HepG2 (cell line): ENCODE data around the gene PCBP1. TPM values are rescaled to one million over a fixed set of nuclear protein-coding genes. Genes with fewer than 3 reads are reported as not detected.

Experiments
- KDM5B ChIP-seq: sonication (generic); formaldehyde crosslinking; IDR thresholded peaks from 2 replicates; pipeline ENCODE4 v1.4.0; 2020; ENCODE audit warnings: missing genetic modification reagents, mild to moderate bottlenecking, borderline replicate concordance
- MBD4 ChIP-seq: IDR thresholded peaks from 2 replicates; pipeline ENCODE4 v1.6.1; 2012; ENCODE audit warnings: low read length, inconsistent platforms, borderline replicate concordance
- NKX3-1 ChIP-seq: sonication (generic); formaldehyde crosslinking; IDR thresholded peaks from 2 replicates; pipeline ENCODE4 v1.5.0; 2020; ENCODE audit warnings: missing genetic modification reagents
- RCOR2 ChIP-seq: IDR thresholded peaks from 2 replicates; pipeline ENCODE4 v1.6.1; 2016; ENCODE audit warnings: missing biosample characterization, missing genetic modification reagents
- SNAI1 ChIP-seq: sonication (generic); formaldehyde crosslinking; IDR thresholded peaks from 2 replicates; pipeline ENCODE4 v1.5.0; 2020; ENCODE audit warnings: mild to moderate bottlenecking, missing genetic modification reagents, borderline replicate concordance
- THYN1 ChIP-seq: sonication (generic); formaldehyde crosslinking; IDR thresholded peaks from 2 replicates; pipeline ENCODE4 v1.8.1; 2023; ENCODE audit warnings: low read depth, mild to moderate bottlenecking, moderate library complexity, missing genetic modification reagents, borderline replicate concordance
- ZBTB38 ChIP-seq: sonication (generic); formaldehyde crosslinking; IDR thresholded peaks from 2 replicates; pipeline ENCODE4 v1.5.1; 2020; ENCODE audit warnings: mild to moderate bottlenecking, missing genetic modification reagents
- ZKSCAN8 ChIP-seq: IDR thresholded peaks from 2 replicates; pipeline ENCODE4 v1.6.1; 2016; ENCODE audit warnings: borderline replicate concordance, missing genetic modification reagents, missing compliant biosample characterization
- ZNF224 ChIP-seq: sonication (generic); formaldehyde crosslinking; IDR thresholded peaks from 2 replicates; pipeline ENCODE4 v1.5.0; 2020; ENCODE audit warnings: mild to moderate bottlenecking, missing genetic modification reagents
- ZNF317 ChIP-seq: sonication (generic); formaldehyde crosslinking; IDR thresholded peaks from 2 replicates; pipeline ENCODE4 v1.5.0; 2020; ENCODE audit warnings: mild to moderate bottlenecking, missing genetic modification reagents
- ZNF496 ChIP-seq: sonication (generic); formaldehyde crosslinking; IDR thresholded peaks from 2 replicates; pipeline ENCODE4 v1.8.1; 2023; ENCODE audit warnings: mild to moderate bottlenecking, moderate library complexity, missing genetic modification reagents; ENCODE audit not compliant: insufficient replicate concordance
- ZNF546 ChIP-seq: sonication (generic); formaldehyde crosslinking; conservative IDR thresholded peaks from 2 replicates; pipeline ENCODE4 v1.8.1; 2023; ENCODE audit warnings: mild to moderate bottlenecking, missing genetic modification reagents
- ZNF614 ChIP-seq: IDR thresholded peaks from 2 replicates; pipeline ENCODE4 v1.6.1; 2018; ENCODE audit warnings: missing biosample characterization, missing genetic modification reagents, inconsistent platforms, borderline replicate concordance
- ZSCAN9 ChIP-seq: IDR thresholded peaks from 2 replicates; pipeline ENCODE4 v1.6.1; 2016; ENCODE audit warnings: borderline replicate concordance
- polyA plus RNA-seq, 8 experiments: library from polyadenylated mRNA; depleted of rRNA in 3 of 8; stranded (reverse) in 7 of 8; unstranded in 1 of 8; fragments of >200 nt; fragmentation: Illumina TruSeq in 4 of 8; extraction: Trizol in 4 of 8; gene quantifications; 2 replicates each; pipeline versions ENCODE4 v1.2.1 to v1.2.3, GENCODE V29; 2011 to 2016; ENCODE audit warnings: low read depth in 4 of 8, missing spikeins in 1 of 8, mixed read lengths in 1 of 8; ENCODE audit not compliant: insufficient read depth in 1 of 8
- total RNA-seq, 5 experiments: library from RNA; depleted of rRNA; stranded (reverse); fragments of >200 nt; fragmentation: Illumina TruSeq; extraction: Trizol; gene quantifications; 2 replicates each; pipeline ENCODE4 v1.2.3, GENCODE V29; 2016; ENCODE audit warnings: low read depth in 1 of 5
- TF ChIP-seq, protein P1 (sequence below): sonication (generic); formaldehyde crosslinking; conservative IDR thresholded peaks from 2 replicates; pipeline ENCODE4 v1.8.1; 2023; ENCODE audit warnings: missing genetic modification reagents
- TF ChIP-seq, protein P2 (sequence below): sonication (generic); formaldehyde crosslinking; IDR thresholded peaks from 2 replicates; pipeline ENCODE4 v1.5.0; 2020; ENCODE audit warnings: mild to moderate bottlenecking, low read depth, missing genetic modification reagents, borderline replicate concordance
- TF ChIP-seq, protein P3 (sequence below): sonication (generic); formaldehyde crosslinking; IDR thresholded peaks from 2 replicates; pipeline ENCODE4 v1.8.1; 2023; ENCODE audit warnings: mild to moderate bottlenecking, moderate library complexity, missing genetic modification reagents
- TF ChIP-seq, protein P4 (sequence below): sonication (generic); formaldehyde crosslinking; IDR thresholded peaks from 2 replicates; pipeline ENCODE4 v1.8.0; 2022; ENCODE audit warnings: missing genetic modification reagents, mild to moderate bottlenecking, moderate library complexity, borderline replicate concordance
- TF ChIP-seq, protein P5 (sequence below): sonication (generic); formaldehyde crosslinking; IDR thresholded peaks from 2 replicates; pipeline ENCODE4 v1.8.1; 2023; ENCODE audit warnings: mild to moderate bottlenecking, missing genetic modification reagents

The PCBP1 gene
- total and polyA plus RNA-seq, 2 of the 13 experiments (the other 11 are each of a cell fraction or from before 2014, with no cell fraction given), result 32.0 to 137 TPM

DNA sequence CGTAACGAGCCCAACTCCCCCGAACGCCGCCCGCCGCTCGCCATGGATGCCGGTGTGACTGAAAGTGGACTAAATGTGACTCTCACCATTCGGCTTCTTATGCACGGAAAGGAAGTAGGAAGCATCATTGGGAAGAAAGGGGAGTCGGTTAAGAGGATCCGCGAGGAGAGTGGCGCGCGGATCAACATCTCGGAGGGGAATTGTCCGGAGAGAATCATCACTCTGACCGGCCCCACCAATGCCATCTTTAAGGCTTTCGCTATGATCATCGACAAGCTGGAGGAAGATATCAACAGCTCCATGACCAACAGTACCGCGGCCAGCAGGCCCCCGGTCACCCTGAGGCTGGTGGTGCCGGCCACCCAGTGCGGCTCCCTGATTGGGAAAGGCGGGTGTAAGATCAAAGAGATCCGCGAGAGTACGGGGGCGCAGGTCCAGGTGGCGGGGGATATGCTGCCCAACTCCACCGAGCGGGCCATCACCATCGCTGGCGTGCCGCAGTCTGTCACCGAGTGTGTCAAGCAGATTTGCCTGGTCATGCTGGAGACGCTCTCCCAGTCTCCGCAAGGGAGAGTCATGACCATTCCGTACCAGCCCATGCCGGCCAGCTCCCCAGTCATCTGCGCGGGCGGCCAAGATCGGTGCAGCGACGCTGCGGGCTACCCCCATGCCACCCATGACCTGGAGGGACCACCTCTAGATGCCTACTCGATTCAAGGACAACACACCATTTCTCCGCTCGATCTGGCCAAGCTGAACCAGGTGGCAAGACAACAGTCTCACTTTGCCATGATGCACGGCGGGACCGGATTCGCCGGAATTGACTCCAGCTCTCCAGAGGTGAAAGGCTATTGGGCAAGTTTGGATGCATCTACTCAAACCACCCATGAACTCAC lies 673 bp downstream of the PCBP1 start (continued):
- TF ChIP-seq, protein P1, sequence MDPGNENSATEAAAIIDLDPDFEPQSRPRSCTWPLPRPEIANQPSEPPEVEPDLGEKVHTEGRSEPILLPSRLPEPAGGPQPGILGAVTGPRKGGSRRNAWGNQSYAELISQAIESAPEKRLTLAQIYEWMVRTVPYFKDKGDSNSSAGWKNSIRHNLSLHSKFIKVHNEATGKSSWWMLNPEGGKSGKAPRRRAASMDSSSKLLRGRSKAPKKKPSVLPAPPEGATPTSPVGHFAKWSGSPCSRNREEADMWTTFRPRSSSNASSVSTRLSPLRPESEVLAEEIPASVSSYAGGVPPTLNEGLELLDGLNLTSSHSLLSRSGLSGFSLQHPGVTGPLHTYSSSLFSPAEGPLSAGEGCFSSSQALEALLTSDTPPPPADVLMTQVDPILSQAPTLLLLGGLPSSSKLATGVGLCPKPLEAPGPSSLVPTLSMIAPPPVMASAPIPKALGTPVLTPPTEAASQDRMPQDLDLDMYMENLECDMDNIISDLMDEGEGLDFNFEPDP (CRISPR knock-in tag), result 0 out of 2 replicates have a peak, but pooled peaks have one; percentile 4
- TF ChIP-seq ZBTB38 (CRISPR knock-in tag) (peak; percentile 77), ZNF546 (peak; percentile 45; the same call in 1 of the 2 replicates), ZKSCAN8 (CRISPR knock-in tag) (peak; percentile 58; the same call in 1 of the 2 replicates), ZSCAN9 (CRISPR knock-in tag) (no peak), ZNF317 (CRISPR knock-in tag) (0 out of 2 replicates have a peak, but pooled peaks have one; percentile 53), ZNF496 (no peak), MBD4 (no peak), RCOR2 (CRISPR knock-in tag) (no peak), ZNF224 (CRISPR knock-in tag) (peak; percentile 89; the same call in 1 of the 2 replicates), ZNF614 (CRISPR knock-in tag) (no peak), THYN1 (CRISPR knock-in tag) (no peak), KDM5B (CRISPR knock-in tag) (peak; percentile 96), NKX3-1 (CRISPR knock-in tag) (peak; percentile 75), SNAI1 (CRISPR knock-in tag) (peak; percentile 96)
- TF ChIP-seq, protein P2, sequence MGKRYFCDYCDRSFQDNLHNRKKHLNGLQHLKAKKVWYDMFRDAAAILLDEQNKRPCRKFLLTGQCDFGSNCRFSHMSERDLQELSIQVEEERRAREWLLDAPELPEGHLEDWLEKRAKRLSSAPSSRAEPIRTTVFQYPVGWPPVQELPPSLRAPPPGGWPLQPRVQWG (CRISPR knock-in tag), result no peak
- TF ChIP-seq, protein P3, sequence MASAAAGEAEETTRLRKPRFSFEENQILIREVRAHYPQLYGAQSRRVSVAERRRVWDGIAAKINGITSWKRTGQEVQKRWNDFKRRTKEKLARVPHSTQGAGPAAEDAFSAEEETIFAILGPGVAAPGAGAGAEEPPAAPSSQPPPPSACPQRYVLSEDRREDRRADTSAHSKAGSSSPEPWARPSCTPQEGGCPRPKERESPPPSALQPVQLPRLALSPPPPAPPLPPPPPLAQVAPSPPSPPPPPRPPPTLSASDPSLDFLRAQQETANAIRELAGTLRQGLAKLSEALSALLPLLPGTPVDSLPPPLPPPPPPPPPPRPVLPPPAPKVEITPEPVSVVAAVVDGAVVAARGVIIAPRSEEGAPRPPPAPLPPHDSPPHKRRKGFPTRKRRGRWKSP (CRISPR knock-in tag), result 0 out of 2 replicates have a peak, but pooled peaks have one; percentile 30
- TF ChIP-seq, protein P4, sequence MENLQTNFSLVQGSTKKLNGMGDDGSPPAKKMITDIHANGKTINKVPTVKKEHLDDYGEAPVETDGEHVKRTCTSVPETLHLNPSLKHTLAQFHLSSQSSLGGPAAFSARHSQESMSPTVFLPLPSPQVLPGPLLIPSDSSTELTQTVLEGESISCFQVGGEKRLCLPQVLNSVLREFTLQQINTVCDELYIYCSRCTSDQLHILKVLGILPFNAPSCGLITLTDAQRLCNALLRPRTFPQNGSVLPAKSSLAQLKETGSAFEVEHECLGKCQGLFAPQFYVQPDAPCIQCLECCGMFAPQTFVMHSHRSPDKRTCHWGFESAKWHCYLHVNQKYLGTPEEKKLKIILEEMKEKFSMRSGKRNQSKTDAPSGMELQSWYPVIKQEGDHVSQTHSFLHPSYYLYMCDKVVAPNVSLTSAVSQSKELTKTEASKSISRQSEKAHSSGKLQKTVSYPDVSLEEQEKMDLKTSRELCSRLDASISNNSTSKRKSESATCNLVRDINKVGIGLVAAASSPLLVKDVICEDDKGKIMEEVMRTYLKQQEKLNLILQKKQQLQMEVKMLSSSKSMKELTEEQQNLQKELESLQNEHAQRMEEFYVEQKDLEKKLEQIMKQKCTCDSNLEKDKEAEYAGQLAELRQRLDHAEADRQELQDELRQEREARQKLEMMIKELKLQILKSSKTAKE (CRISPR knock-in tag), result 0 out of 2 replicates have a peak, but pooled peaks have one; percentile 15
- TF ChIP-seq, protein P5, sequence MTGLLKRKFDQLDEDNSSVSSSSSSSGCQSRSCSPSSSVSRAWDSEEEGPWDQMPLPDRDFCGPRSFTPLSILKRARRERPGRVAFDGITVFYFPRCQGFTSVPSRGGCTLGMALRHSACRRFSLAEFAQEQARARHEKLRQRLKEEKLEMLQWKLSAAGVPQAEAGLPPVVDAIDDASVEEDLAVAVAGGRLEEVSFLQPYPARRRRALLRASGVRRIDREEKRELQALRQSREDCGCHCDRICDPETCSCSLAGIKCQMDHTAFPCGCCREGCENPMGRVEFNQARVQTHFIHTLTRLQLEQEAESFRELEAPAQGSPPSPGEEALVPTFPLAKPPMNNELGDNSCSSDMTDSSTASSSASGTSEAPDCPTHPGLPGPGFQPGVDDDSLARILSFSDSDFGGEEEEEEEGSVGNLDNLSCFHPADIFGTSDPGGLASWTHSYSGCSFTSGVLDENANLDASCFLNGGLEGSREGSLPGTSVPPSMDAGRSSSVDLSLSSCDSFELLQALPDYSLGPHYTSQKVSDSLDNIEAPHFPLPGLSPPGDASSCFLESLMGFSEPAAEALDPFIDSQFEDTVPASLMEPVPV (CRISPR knock-in tag), result peak; percentile 94; the same call in 1 of the 2 replicates
